GM12891 (cell line): ENCODE results near the gene EIF2B4.

ENCODE experiments used
- POLR2A ChIP-seq: IDR thresholded peaks from 2 replicates; pipeline ENCODE4 v1.6.1; 2011; ENCODE audit warnings: low read depth, low read length, control low read depth
- POLR2AphosphoS5 ChIP-seq: IDR thresholded peaks from 2 replicates; pipeline ENCODE4 v1.6.1; 2011; ENCODE audit warnings: low read depth, low read length, control low read depth
- TAF1 ChIP-seq: IDR thresholded peaks from 2 replicates; pipeline ENCODE4 v1.6.1; 2011; ENCODE audit warnings: low read depth, low read length, control low read depth

GRCh38 chr2:27363933-27364332 lies 6.2 kb downstream of the EIF2B4 start:
- TF ChIP-seq TAF1 (no peak), POLR2A (no peak), POLR2AphosphoS5 (no peak)
